Cardiac muscle cell (in vitro differentiated cells and primary cell): ENCODE results near the gene DEFB119. TPM values are rescaled to one million over a fixed set of nuclear protein-coding genes. Genes with fewer than 3 reads are reported as not detected.
"Not testable (repeated sequence)": the region's sequence is repeated elsewhere in the genome, so short reads cannot be mapped to it uniquely, and the experiment has no call there.

ENCODE experiments used
- DNase-seq, 2 donors: peaks; one replicate each; pipeline versions ENCODE4 v3.0.0 to v3.0.0-alpha.2; 2010 to 2017; ENCODE audit warnings: low read depth in 1 of 2, low spot score in 1 of 2
- H3K27ac ChIP-seq: fragments of 200-600 bp; sonication (generic); 2 replicates; pipeline ENCODE4 v1.5.1; 2016
- H3K27me3 ChIP-seq: fragments of 200-600 bp; sonication (generic); 2 replicates; pipeline ENCODE4 v1.6.0; 2016; ENCODE audit warnings: control low read depth
- H3K36me3 ChIP-seq: fragments of 200-600 bp; sonication (generic); 2 replicates; pipeline ENCODE4 v1.5.1; 2016; ENCODE audit warnings: control low read depth
- H3K4me1 ChIP-seq: fragments of 200-600 bp; sonication (generic); 2 replicates; pipeline ENCODE4 v1.8.1; 2017; ENCODE audit warnings: low read depth, mild to moderate bottlenecking, mixed run types
- H3K4me3 ChIP-seq: fragments of 200-600 bp; sonication (generic); 2 replicates; pipeline ENCODE4 v1.5.1; 2016; ENCODE audit warnings: mild to moderate bottlenecking
- H3K9me3 ChIP-seq: fragments of 200-600 bp; sonication (generic); 2 replicates; pipeline ENCODE4 v1.5.1; 2017; ENCODE audit warnings: low read depth, mild to moderate bottlenecking, control low read depth
- CTCF ChIP-seq: IDR thresholded peaks from 2 replicates; pipeline ENCODE4 v1.5.1; 2012; ENCODE audit warnings: low read depth, mild to moderate bottlenecking, low read length
- polyA plus RNA-seq: library from polyadenylated mRNA; unstranded; fragments of >200 nt; fragmentation: Nextera tagmentation; extraction: Ambion mirVana; gene quantifications from 2 replicates; pipeline ENCODE4 v1.2.1, GENCODE V29; 2016
- total RNA-seq: library from RNA; depleted of rRNA; stranded (reverse); fragments of >200 nt; gene quantifications from 2 replicates; pipeline ENCODE4 v1.2.3, GENCODE V29; 2016

DEFB119 gene
- total and polyA plus RNA-seq, 2 experiments from 2014 or later, result not detected

- no peak overlapping the region for H3K4me3 ChIP-seq
- H3K27ac ChIP-seq, result no peak overlapping the region
- no peak for TF ChIP-seq CTCF
- no peaks in the 10 kb centered on the region for H3K4me1 ChIP-seq
- H3K36me3 ChIP-seq, result no peaks in the 10 kb centered on the region
- no peaks in the 10 kb centered on the region for H3K27me3 ChIP-seq
- DNase-seq, result no peak
- no peaks in the 10 kb centered on the region for H3K9me3 ChIP-seq
These were observed 2.4 kb upstream of the DEFB119 start for GRCh38 chr20:31392836-31393235.

GRCh38 chr20:31374346-31374745 lies 16.0 kb downstream of the DEFB119 start:
- no peak overlapping the region for H3K4me3 ChIP-seq
- H3K36me3 ChIP-seq, result no peaks in the 10 kb centered on the region
- no peak for TF ChIP-seq CTCF
- H3K9me3 ChIP-seq, result no peaks in the 10 kb centered on the region
- no peaks in the 10 kb centered on the region for H3K27me3 ChIP-seq
- no peaks in the 10 kb centered on the region for H3K4me1 ChIP-seq
- no peak overlapping the region for H3K27ac ChIP-seq
- DNase-seq, result no peak

- no peak within 1 kb of the TSS for H3K27ac ChIP-seq
- no peak for TF ChIP-seq CTCF
- no peaks in the 10 kb centered on the region for H3K36me3 ChIP-seq
- H3K9me3 ChIP-seq, result no peaks in the 10 kb centered on the region
- H3K4me3 ChIP-seq, result no peak within 1 kb of the TSS
- no peaks in the 10 kb centered on the region for H3K4me1 ChIP-seq
- DNase-seq, result no peak
- no peaks in the 10 kb centered on the region for H3K27me3 ChIP-seq
These were observed 22.1 kb downstream of the DEFB119 start, which contains the start of gene DEFB118 for GRCh38 chr20:31368301-31368700. DEFB118 (plus strand) TSS chr20:31368601; CDS start chr20:31368651, 50 bp downstream.

GRCh38 chr20:31364272-31364671 lies 26.1 kb downstream of the DEFB119 start:
- not testable (repeated sequence) for H3K27me3 ChIP-seq, H3K9me3 ChIP-seq, H3K4me3 ChIP-seq, H3K27ac ChIP-seq, DNase-seq, H3K4me1 ChIP-seq, H3K36me3 ChIP-seq

GRCh38 chr20:31363295-31363694 lies 27.1 kb downstream of the DEFB119 start:
- DNase-seq, result no peak
- TF ChIP-seq CTCF, result no peak
- no peak overlapping the region for H3K4me3 ChIP-seq
- H3K36me3 ChIP-seq, result no peaks in the 10 kb centered on the region
- no peak overlapping the region for H3K27ac ChIP-seq
- no peaks in the 10 kb centered on the region for H3K27me3 ChIP-seq
- no peaks in the 10 kb centered on the region for H3K9me3 ChIP-seq
- H3K4me1 ChIP-seq, result no peaks in the 10 kb centered on the region

GRCh38 chr20:31355981-31356380 lies 34.4 kb downstream of the DEFB119 start:
- no peak for TF ChIP-seq CTCF
- no peaks in the 10 kb centered on the region for H3K36me3 ChIP-seq
- H3K27me3 ChIP-seq, result no peaks in the 10 kb centered on the region
- no peaks in the 10 kb centered on the region for H3K9me3 ChIP-seq
- H3K27ac ChIP-seq, result no peak overlapping the region
- no peak overlapping the region for H3K4me3 ChIP-seq
- no peak for DNase-seq
- no peaks in the 10 kb centered on the region for H3K4me1 ChIP-seq
